ENCODE measurements around the gene PRDX2. TPM values are rescaled to one million over a fixed set of nuclear protein-coding genes. Genes with fewer than 3 reads are reported as not detected.

Gene PRDX2
- total RNA-seq, 2 experiments from 2014 or later = 250 to 267 TPM

- H3K9me3 Mint-ChIP-seq (ENCODE audit: insufficient read depth) = no peaks in the 10 kb centered on the region
- peaks cover 33% of the 10 kb centered on the region for H3K4me1 Mint-ChIP-seq (ENCODE audit: low read depth)
- H3K27ac Mint-ChIP-seq = no peak overlapping the region
- no peaks in the 10 kb centered on the region for H3K36me3 Mint-ChIP-seq (ENCODE audit: low read depth)
- peak; percentile 56 for DNase-seq
- ChIA-PET CTCF (interaction anchor here (1.1 kb wide), 1 partner anchor 8 kb away, joined by 8 read pairs; no protein-coding TSS in a partner anchor), POLR2A (interaction anchor here (0.7 kb wide), 1 partner anchor 153 kb away, joined by 3 read pairs; no protein-coding TSS in a partner anchor)
- H3K4me3 Mint-ChIP-seq = no peak overlapping the region
- peak; percentile 4 for ATAC-seq
- H3K27me3 Mint-ChIP-seq (ENCODE audit: low read depth) = no peaks in the 10 kb centered on the region
These were observed 16.6 kb downstream of the PRDX2 start for GRCh38 chr19:12784871-12785430.

GRCh38 chr19:12784394-12784870, 17.2 kb downstream of the PRDX2 start:
- peaks cover 38% of the 10 kb centered on the region for H3K4me1 Mint-ChIP-seq (ENCODE audit: low read depth)
- CTCF ChIA-PET = no interaction called here
- H3K27ac Mint-ChIP-seq = no peak overlapping the region
- no peaks in the 10 kb centered on the region for H3K27me3 Mint-ChIP-seq (ENCODE audit: low read depth)
- H3K9me3 Mint-ChIP-seq (ENCODE audit: insufficient read depth) = no peaks in the 10 kb centered on the region
- POLR2A ChIA-PET = no interaction called here
- peak; percentile 14 for ATAC-seq
- peak; percentile 44 for DNase-seq
- H3K36me3 Mint-ChIP-seq (ENCODE audit: low read depth) = no peaks in the 10 kb centered on the region
- H3K4me3 Mint-ChIP-seq = no peak overlapping the region

- ChIA-PET CTCF (interaction anchor here (1.8 kb wide), 1 partner anchor 11 kb away, joined by 17 read pairs; no protein-coding TSS in a partner anchor), POLR2A (interaction anchor here (15.2 kb wide), 1 partner anchor 10 kb away, joined by 380 read pairs; the partner anchor contains the start of gene JUNB)
- Mint-ChIP-seq H3K27me3 (ENCODE audit: low read depth) (no peaks in the 10 kb centered on the region), H3K4me1 (ENCODE audit: low read depth) (peaks cover 38% of the 10 kb centered on the region), H3K4me3 (peak overlapping the region; percentile 47), H3K9me3 (ENCODE audit: insufficient read depth) (no peaks in the 10 kb centered on the region), H3K27ac (peak overlapping the region; percentile 82), H3K36me3 (ENCODE audit: low read depth) (no peaks in the 10 kb centered on the region)
- ATAC-seq (no peak), DNase-seq (no peak)
These were observed 17.7 kb downstream of the PRDX2 start for GRCh38 chr19:12783849-12784393.

GRCh38 chr19:12783291-12783848, 18.2 kb downstream of the PRDX2 start:
- Mint-ChIP-seq H3K27me3 (ENCODE audit: low read depth) (no peaks in the 10 kb centered on the region), H3K9me3 (ENCODE audit: insufficient read depth) (no peaks in the 10 kb centered on the region), H3K27ac (peak overlapping the region; percentile 82), H3K36me3 (ENCODE audit: low read depth) (no peaks in the 10 kb centered on the region), H3K4me1 (ENCODE audit: low read depth) (peaks cover 40% of the 10 kb centered on the region), H3K4me3 (peak overlapping the region; percentile 82)
- DNase-seq = peak; percentile 61
- ChIA-PET POLR2A (interaction anchor here (0.9 to 15.2 kb wide), 2 partner anchors 10 to 11 kb away, joined by 4 to 380 read pairs; partner anchors contain the start of gene JUNB), CTCF (interaction anchor here (1.1 to 1.9 kb wide), 3 partner anchors 8 to 12 kb away, joined by 4 to 23 read pairs (median 17); partner anchors contain the start of gene JUNB)
- no peak for ATAC-seq

- peak overlapping the region; percentile 82 for H3K4me3 Mint-ChIP-seq
- H3K9me3 Mint-ChIP-seq (ENCODE audit: insufficient read depth) = no peaks in the 10 kb centered on the region
- no peaks in the 10 kb centered on the region for H3K27me3 Mint-ChIP-seq (ENCODE audit: low read depth)
- peaks cover 42% of the 10 kb centered on the region for H3K4me1 Mint-ChIP-seq (ENCODE audit: low read depth)
- DNase-seq (peak; percentile 87), ATAC-seq (peak; percentile 51)
- H3K36me3 Mint-ChIP-seq (ENCODE audit: low read depth) = no peaks in the 10 kb centered on the region
- POLR2A ChIA-PET = interaction anchor here (0.6 to 15.2 kb wide), 4 partner anchors 9 to 1687 kb away, joined by 3 to 380 read pairs (median 4); partner anchors contain the start of gene JUNB
- peak overlapping the region; percentile 98 for H3K27ac Mint-ChIP-seq
- CTCF ChIA-PET = interaction anchor here (1.1 to 1.9 kb wide), 3 partner anchors 9 to 13 kb away, joined by 4 to 23 read pairs (median 17); partner anchors contain the start of gene JUNB
These were observed 18.9 kb downstream of the PRDX2 start for GRCh38 chr19:12782424-12783290.

GRCh38 chr19:12782174-12782423, 19.5 kb downstream of the PRDX2 start:
- ChIA-PET CTCF (interaction anchor here (1.1 to 1.9 kb wide), 4 partner anchors 9 to 14 kb away, joined by 4 to 23 read pairs (median 15); partner anchors contain the start of gene JUNB), POLR2A (interaction anchor here (15.2 kb wide), 1 partner anchor 12 kb away, joined by 380 read pairs; the partner anchor contains the start of gene JUNB)
- ATAC-seq (peak; percentile 10), DNase-seq (no peak)
- Mint-ChIP-seq H3K27me3 (ENCODE audit: low read depth) (no peaks in the 10 kb centered on the region), H3K36me3 (ENCODE audit: low read depth) (no peaks in the 10 kb centered on the region), H3K4me3 (peak overlapping the region; percentile 82), H3K27ac (peak overlapping the region; percentile 98), H3K4me1 (ENCODE audit: low read depth) (peaks cover 46% of the 10 kb centered on the region), H3K9me3 (ENCODE audit: insufficient read depth) (no peaks in the 10 kb centered on the region)

GRCh38 chr19:12779162-12779993, 22.2 kb downstream of the PRDX2 start:
- ATAC-seq (no peak), DNase-seq (no peak)
- CTCF ChIA-PET = interaction anchor here (1.0 to 8.5 kb wide), 7 partner anchors 9 to 68 kb away, joined by 4 to 390 read pairs (median 15); partner anchors contain the start of genes JUNB, PRDX2 and THSD8
- H3K9me3 Mint-ChIP-seq (ENCODE audit: insufficient read depth) = no peaks in the 10 kb centered on the region
- H3K4me1 Mint-ChIP-seq (ENCODE audit: low read depth) = peaks cover 47% of the 10 kb centered on the region
- no peaks in the 10 kb centered on the region for H3K36me3 Mint-ChIP-seq (ENCODE audit: low read depth)
- POLR2A ChIA-PET = interaction anchor here (1.1 to 15.2 kb wide), 3 partner anchors 9 to 22 kb away, joined by 3 to 380 read pairs (median 20); partner anchors contain the start of gene JUNB
- H3K27me3 Mint-ChIP-seq (ENCODE audit: low read depth) = no peaks in the 10 kb centered on the region
- H3K27ac Mint-ChIP-seq = peak overlapping the region; percentile 85
- H3K4me3 Mint-ChIP-seq = peak overlapping the region; percentile 72

GRCh38 chr19:12778905-12779161, 22.8 kb downstream of the PRDX2 start:
- Mint-ChIP-seq H3K4me3 (peak overlapping the region; percentile 72), H3K27ac (peak overlapping the region; percentile 85), H3K9me3 (ENCODE audit: insufficient read depth) (no peaks in the 10 kb centered on the region), H3K36me3 (ENCODE audit: low read depth) (no peaks in the 10 kb centered on the region), H3K27me3 (ENCODE audit: low read depth) (no peaks in the 10 kb centered on the region), H3K4me1 (ENCODE audit: low read depth) (peaks cover 47% of the 10 kb centered on the region)
- ATAC-seq (no peak), DNase-seq (no peak)
- CTCF ChIA-PET = interaction anchor here (1.0 to 8.5 kb wide), 10 partner anchors 9 to 69 kb away, joined by 4 to 390 read pairs (median 8); partner anchors contain the start of genes GET3, JUNB, PRDX2 and RNASEH2A
- POLR2A ChIA-PET = interaction anchor here (1.1 to 15.2 kb wide), 4 partner anchors 10 to 40 kb away, joined by 3 to 380 read pairs (median 12); partner anchors contain the start of gene JUNB

- Mint-ChIP-seq H3K27me3 (ENCODE audit: low read depth) (no peaks in the 10 kb centered on the region), H3K4me1 (ENCODE audit: low read depth) (peaks cover 45% of the 10 kb centered on the region), H3K9me3 (ENCODE audit: insufficient read depth) (no peaks in the 10 kb centered on the region), H3K27ac (peak overlapping the region; percentile 85), H3K4me3 (peak overlapping the region; percentile 72), H3K36me3 (ENCODE audit: low read depth) (no peaks in the 10 kb centered on the region)
- DNase-seq (peak; percentile 58), ATAC-seq (peak; percentile 6)
- CTCF ChIA-PET = interaction anchor here (1.0 to 8.5 kb wide), 15 partner anchors 7 to 73 kb away, joined by 3 to 390 read pairs (median 8); partner anchors contain the start of genes GET3, JUNB, PRDX2 and RNASEH2A
- POLR2A ChIA-PET = interaction anchor here (0.6 to 15.2 kb wide), 7 partner anchors 8 to 44 kb away, joined by 3 to 380 read pairs (median 5); partner anchors contain the start of gene JUNB
These were observed 23.3 kb downstream of the PRDX2 start for GRCh38 chr19:12778017-12778904.
